Limb (tissue), 2 donors: ENCODE results near the gene CBX6.

Experiments
- DNase-seq, 2 donors: peaks; one replicate each; pipeline ENCODE4 v3.0.0-alpha.2; 2016; ENCODE audit errors: extremely low spot score in 2 of 2

CBX6 gene

GRCh38 chr22:38840129-38840528, 31.9 kb downstream of the CBX6 start:
- no peak for DNase-seq

- DNase-seq = no peak
These were observed 32.3 kb downstream of the CBX6 start for GRCh38 chr22:38839686-38840085.

GRCh38 chr22:38837414-38837928, 34.5 kb downstream of the CBX6 start:
- no peak for DNase-seq

- no peak for DNase-seq
These were observed 36.1 kb downstream of the CBX6 start for GRCh38 chr22:38835888-38836301.

GRCh38 chr22:38834991-38835390, 37.0 kb downstream of the CBX6 start:
- no peak for DNase-seq

- DNase-seq = no peak
These were observed 37.6 kb downstream of the CBX6 start for GRCh38 chr22:38834215-38834953.

- DNase-seq = no peak
These were observed 39.0 kb downstream of the CBX6 start for GRCh38 chr22:38833061-38833460.

- DNase-seq = no peak
These were observed 39.7 kb downstream of the CBX6 start for GRCh38 chr22:38832005-38832978.

- DNase-seq = no peak
These were observed 40.7 kb downstream of the CBX6 start for GRCh38 chr22:38831166-38831945.

- no peak for DNase-seq
These were observed 41.2 kb downstream of the CBX6 start for GRCh38 chr22:38830845-38831108.

- no peak for DNase-seq
These were observed 41.8 kb downstream of the CBX6 start for GRCh38 chr22:38830026-38830844.

- DNase-seq = no peak
These were observed 42.5 kb downstream of the CBX6 start for GRCh38 chr22:38829485-38829884.

GRCh38 chr22:38828616-38829205, 43.3 kb downstream of the CBX6 start:
- no peak for DNase-seq

- DNase-seq = no peak
These were observed 43.8 kb downstream of the CBX6 start for GRCh38 chr22:38828191-38828590.

GRCh38 chr22:38827510-38827909, 44.5 kb downstream of the CBX6 start:
- DNase-seq = no peak

GRCh38 chr22:38826801-38827200, 45.2 kb downstream of the CBX6 start:
- DNase-seq = no peak

- no peak for DNase-seq
These were observed 45.6 kb downstream of the CBX6 start for GRCh38 chr22:38826386-38826785.

GRCh38 chr22:38824585-38824984, 47.4 kb downstream of the CBX6 start:
- DNase-seq = peak; percentile 69 to 82

GRCh38 chr22:38823637-38824036, 48.4 kb downstream of the CBX6 start:
- DNase-seq = no peak

GRCh38 chr22:38823076-38823475, 48.9 kb downstream of the CBX6 start:
- DNase-seq = no peak

GRCh38 chr22:38820020-38820419, 52.0 kb downstream of the CBX6 start:
- no peak for DNase-seq
